Kidney (tissue), 14 donors: Measurements from ENCODE around the gene KSR1. TPM values are rescaled to one million over a fixed set of nuclear protein-coding genes. Genes with fewer than 3 reads are reported as not detected.
A peak's percentile ranks its signal among the peaks of the same experiment; 100 is the strongest.

ENCODE experiments used
- DNase-seq, 5 donors: peaks; one replicate each; pipeline ENCODE4 v3.0.0-alpha.2; 2013 to 2020
- FAIRE-seq: peaks from 2 replicates; lab custom pipeline; 2012; peaks lifted over from hg19 to GRCh38; lab: Jason Lieb, UNC
- H3K27ac ChIP-seq, 2 donors: one replicate each; pipeline ENCODE4 v1.7.0; 2013; ENCODE audit warnings: low read depth in 2 of 2, low read length in 2 of 2, inconsistent platforms in 1 of 2
- H3K27me3 ChIP-seq: one replicate; pipeline ENCODE4 v1.7.1; 2013; ENCODE audit warnings: low read length, inconsistent platforms; ENCODE audit not compliant: control insufficient read depth, insufficient read depth
- H3K36me3 ChIP-seq, 3 donors: one replicate each; pipeline versions ENCODE4 v1.7.0 to v1.7.1; 2013; ENCODE audit warnings: low read length in 3 of 3, control low read depth in 1 of 3, inconsistent platforms in 1 of 3; ENCODE audit not compliant: insufficient read depth in 3 of 3, control insufficient read depth in 2 of 3
- H3K4me1 ChIP-seq, 3 donors: one replicate each; pipeline versions ENCODE4 v1.7.0 to v1.7.1; 2013; ENCODE audit warnings: low read length in 3 of 3, inconsistent platforms in 1 of 3, low read depth in 1 of 3; ENCODE audit not compliant: control insufficient read depth in 2 of 3, insufficient read depth in 2 of 3
- H3K4me3 ChIP-seq, 3 donors: one replicate each; pipeline versions ENCODE4 v1.7.0 to v1.8.1; 2013; ENCODE audit warnings: low read length in 3 of 3, control low read depth in 1 of 3, inconsistent platforms in 1 of 3
- H3K9ac ChIP-seq, 3 donors: one replicate each; pipeline versions ENCODE4 v1.7.0 to v1.7.1; 2013; ENCODE audit warnings: low read length in 3 of 3, control low read depth in 1 of 3, inconsistent platforms in 1 of 3
- H3K9me3 ChIP-seq, 3 donors: one replicate each; pipeline versions ENCODE4 v1.7.0 to v1.7.1; 2013; ENCODE audit warnings: low read length in 3 of 3, control low read depth in 1 of 3, inconsistent platforms in 1 of 3; ENCODE audit not compliant: control insufficient read depth in 2 of 3, insufficient read depth in 1 of 3
- intact Hi-C: fragments of 100-400 bp; cut with DNase I; formaldehyde crosslinking; loops from one replicate; pipeline ENCODE4 v1.11.1; 2022
- polyA plus RNA-seq: library from polyadenylated mRNA; stranded (reverse); fragments of 350-450 nt; fragmentation: Illumina TruSeq; extraction: RNeasy Lipid Tissue Mini Kit (QIAGEN cat#74804); gene quantifications from one replicate; pipeline ENCODE4 v1.2.3, GENCODE V29; 2014; ENCODE audit warnings: low read depth, low replicate concordance; ENCODE audit not compliant: insufficient read depth
- total RNA-seq: library from RNA; stranded (reverse); fragmentation: NEBNext Ultra II Directional; extraction: Animal tissue kit (Norgen Biotek cat#: 25700); gene quantifications from one replicate; pipeline ENCODE4 v1.2.1, GENCODE V29; 2021
- TF ChIP-seq, protein P1 (sequence below): IDR thresholded peaks from 3 replicates; pipeline ENCODE4 v1.5.1; 2012; ENCODE audit warnings: mild to moderate bottlenecking, moderate library complexity, borderline replicate concordance; ENCODE audit not compliant: insufficient read depth; ENCODE audit errors: extremely low read depth
- donor health status: control.
- donor health status: control.
- donor health status: control.
- donor health status: control.
- donor health status: control.
- donor health status: DM: yes; HTN: yes; CAD: no.
- donor health status: Normal renal cell carcinoma (clear cell type).

The KSR1 gene
- total and polyA plus RNA-seq, 2 donors from 2014 or later = 11.7 to 97.3 TPM

DNA sequence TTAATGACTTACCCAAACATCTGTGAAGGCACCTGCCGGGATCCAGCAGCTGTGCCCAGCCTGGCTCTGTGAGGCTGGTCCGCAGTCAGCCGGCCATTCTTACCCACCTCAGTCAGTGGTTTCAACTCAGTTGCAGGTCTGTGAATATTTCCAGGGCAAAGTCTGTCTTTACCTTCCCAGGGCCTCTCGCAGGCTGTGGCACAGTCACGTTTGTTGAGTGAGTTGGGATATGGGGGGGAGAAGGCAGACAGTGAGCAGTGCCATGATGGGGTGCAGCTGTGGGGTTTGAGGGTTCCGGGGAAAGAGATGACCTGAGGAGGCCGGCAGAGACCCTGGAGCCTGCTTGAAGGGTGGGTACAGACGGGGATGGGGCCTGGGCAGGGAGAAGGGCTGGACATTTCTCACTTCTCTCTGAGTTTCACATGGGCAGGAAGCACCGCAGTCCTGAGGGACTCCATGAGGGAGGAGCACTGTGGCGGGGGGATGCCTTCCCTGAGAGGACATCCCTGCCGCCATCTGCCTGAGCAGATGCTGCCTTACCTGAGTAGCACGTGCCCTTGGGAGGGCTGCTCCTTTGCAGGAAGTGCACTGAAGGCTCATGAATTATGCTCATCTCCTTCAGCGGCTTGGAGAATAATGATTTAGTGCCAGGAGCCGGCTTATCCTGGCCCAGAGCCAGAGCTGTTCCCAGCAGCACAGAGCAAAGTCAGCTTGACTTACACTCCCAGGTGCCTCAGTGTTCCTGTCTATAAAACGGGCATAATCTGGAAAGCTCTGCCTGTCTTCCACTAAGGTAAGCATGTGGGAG is 48.1 kb downstream of the KSR1 start:
- H3K9me3 ChIP-seq = no peaks in the 10 kb centered on the region
- H3K4me3 ChIP-seq = no peak overlapping the region
- peak overlapping the region in 1 of 3 donors; percentile 22 for H3K9ac ChIP-seq
- peaks cover 6 to 26% (median 22%) of the 10 kb centered on the region in 3 donors for H3K4me1 ChIP-seq
- TF ChIP-seq, protein P1, sequence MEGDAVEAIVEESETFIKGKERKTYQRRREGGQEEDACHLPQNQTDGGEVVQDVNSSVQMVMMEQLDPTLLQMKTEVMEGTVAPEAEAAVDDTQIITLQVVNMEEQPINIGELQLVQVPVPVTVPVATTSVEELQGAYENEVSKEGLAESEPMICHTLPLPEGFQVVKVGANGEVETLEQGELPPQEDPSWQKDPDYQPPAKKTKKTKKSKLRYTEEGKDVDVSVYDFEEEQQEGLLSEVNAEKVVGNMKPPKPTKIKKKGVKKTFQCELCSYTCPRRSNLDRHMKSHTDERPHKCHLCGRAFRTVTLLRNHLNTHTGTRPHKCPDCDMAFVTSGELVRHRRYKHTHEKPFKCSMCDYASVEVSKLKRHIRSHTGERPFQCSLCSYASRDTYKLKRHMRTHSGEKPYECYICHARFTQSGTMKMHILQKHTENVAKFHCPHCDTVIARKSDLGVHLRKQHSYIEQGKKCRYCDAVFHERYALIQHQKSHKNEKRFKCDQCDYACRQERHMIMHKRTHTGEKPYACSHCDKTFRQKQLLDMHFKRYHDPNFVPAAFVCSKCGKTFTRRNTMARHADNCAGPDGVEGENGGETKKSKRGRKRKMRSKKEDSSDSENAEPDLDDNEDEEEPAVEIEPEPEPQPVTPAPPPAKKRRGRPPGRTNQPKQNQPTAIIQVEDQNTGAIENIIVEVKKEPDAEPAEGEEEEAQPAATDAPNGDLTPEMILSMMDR = no peak
- intact Hi-C loops = no loop called here
- DNase-seq (no peak), FAIRE-seq (no peak)
- H3K27ac ChIP-seq = peak overlapping the region; percentile 39 to 83
- no peaks in the 10 kb centered on the region for H3K36me3 ChIP-seq
- H3K27me3 ChIP-seq = no peaks in the 10 kb centered on the region

DNA sequence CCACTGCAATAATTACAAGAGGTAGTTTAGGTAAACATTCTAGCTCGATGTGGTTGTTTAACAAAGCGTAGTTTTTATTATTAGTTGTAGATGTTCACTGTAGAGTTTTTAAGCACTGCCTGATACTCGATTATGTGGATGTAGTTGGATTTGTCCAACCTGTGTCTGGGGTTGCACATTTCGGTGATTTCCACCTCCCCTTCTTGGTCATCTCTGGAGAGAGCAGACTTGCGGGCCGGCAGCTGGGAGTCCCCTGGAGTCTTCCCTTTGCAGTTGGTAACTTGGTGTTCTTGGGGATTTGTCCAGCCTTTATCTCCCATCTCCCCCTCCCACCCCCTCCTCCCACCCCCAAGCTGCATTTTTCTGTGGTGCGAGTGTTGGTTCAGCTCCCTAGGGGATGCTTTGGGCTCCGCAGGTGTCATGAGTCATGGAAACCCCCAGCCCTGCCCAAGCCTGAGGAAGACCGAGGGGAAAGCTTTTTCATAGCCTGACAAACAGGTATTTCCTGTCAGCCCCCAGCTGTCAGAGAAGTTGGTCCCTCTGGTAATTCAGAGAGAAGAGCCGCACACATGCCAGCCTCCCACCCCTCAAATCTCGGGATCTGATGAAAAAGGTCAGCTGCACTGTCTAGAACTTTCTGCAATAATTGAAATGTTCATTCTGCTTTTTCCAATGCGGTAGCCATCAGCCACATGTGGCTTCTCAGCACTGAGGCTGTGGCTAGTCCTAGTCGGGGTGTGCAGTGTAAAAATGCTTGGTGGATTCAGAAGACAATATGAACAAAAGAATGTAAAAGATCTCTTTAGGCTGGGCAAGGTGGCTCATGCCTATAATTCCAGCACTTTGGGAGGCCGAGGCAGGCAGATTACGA is 50.3 kb downstream of the KSR1 start:
- DNase-seq (peak in 3 of 5 donors; percentile 50 to 58 (median 56)), FAIRE-seq (no peak)
- no peak overlapping the region for H3K9ac ChIP-seq
- H3K4me3 ChIP-seq = no peak overlapping the region
- peaks cover 6 to 26% (median 18%) of the 10 kb centered on the region in 3 donors for H3K4me1 ChIP-seq
- no peaks in the 10 kb centered on the region for H3K36me3 ChIP-seq
- no peaks in the 10 kb centered on the region for H3K9me3 ChIP-seq
- TF ChIP-seq, protein P1 = no peak
- no peak overlapping the region for H3K27ac ChIP-seq
- intact Hi-C loops = no loop called here
- H3K27me3 ChIP-seq = no peaks in the 10 kb centered on the region

DNA sequence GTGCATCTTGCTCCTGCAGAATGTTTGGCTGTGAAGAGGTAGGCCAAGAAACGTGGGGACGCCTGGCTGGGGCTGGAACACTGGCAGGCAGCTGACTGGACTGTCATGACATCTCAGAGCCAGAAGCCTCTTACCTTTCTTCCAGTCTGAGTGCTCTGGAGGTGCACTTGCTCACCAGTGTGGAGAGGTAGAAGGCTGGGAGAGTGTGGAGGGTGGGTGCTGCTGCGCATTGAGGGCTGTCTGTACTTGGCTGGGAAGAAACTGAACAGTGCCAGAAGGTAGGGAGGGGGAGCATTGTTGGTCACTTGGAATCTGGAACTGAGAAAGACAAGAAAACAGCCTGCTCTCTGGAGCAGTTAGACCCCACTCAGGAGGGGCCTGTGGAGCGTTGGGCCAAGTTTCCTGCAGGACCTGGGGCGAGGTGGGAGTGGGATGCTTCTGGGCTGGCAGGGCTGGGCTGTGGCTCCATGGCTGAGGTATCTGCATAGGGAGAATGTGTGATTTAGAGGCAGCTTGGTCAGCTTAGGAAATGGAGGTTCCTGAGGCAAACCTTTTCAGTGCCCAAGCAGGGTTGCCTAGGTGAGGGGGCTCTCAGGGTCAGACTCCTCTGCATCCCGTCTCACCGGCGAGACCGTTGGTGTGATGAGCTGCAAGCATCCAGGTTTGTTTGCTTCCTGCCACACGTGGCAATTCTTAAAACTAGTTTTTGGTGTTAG is 55.1 kb downstream of the KSR1 start:
- Histone ChIP-seq H3K9me3 (no peaks in the 10 kb centered on the region), H3K4me1 (no peaks in the 10 kb centered on the region), H3K4me3 (no peak overlapping the region), H3K27ac (no peak overlapping the region), H3K9ac (no peak overlapping the region), H3K27me3 (no peaks in the 10 kb centered on the region), H3K36me3 (no peaks in the 10 kb centered on the region)
- TF ChIP-seq, protein P1 = no peak
- FAIRE-seq (no peak), DNase-seq (no peak)
- intact Hi-C loops = no loop called here
